IMR-90 (cell line): ENCODE results near the gene TRAPPC2B. TPM values are rescaled to one million over a fixed set of nuclear protein-coding genes. Genes with fewer than 3 reads are reported as not detected.

Experiments
- ATAC-seq: fragments of 200-7000 bp; cut with Tn5 transposase; 2 replicates; pipeline ENCODE4 v1.9.1; 2020; ENCODE audit warnings: low read depth, mild to moderate bottlenecking, moderate library complexity
- BruUV-seq: library from RNA; stranded (reverse); fragments of 400-500 nt; replicated peaks from 2 replicates; lab custom pipeline; 2021; lab: Mats Ljungman, UMichigan
- CTCF ChIA-PET: fragments of 300-600 bp; formaldehyde crosslinking; extraction: SDS; loops from one replicate; lab custom pipeline; 2021; ENCODE audit warnings: antibody characterized with exemption; lab: Yijun Ruan, JAX
- POLR2A ChIA-PET: fragments of 300-600 bp; sonication (Branson Sonifier 250); formaldehyde crosslinking; loops from one replicate; lab custom pipeline; 2022; ENCODE audit warnings: antibody characterized with exemption; ENCODE audit not compliant: unreplicated experiment; lab: Charles Lee
- DNase-seq: peaks from one replicate; pipeline ENCODE4 v3.0.0; 2013
- H2AFZ ChIP-seq: replicated peaks from 2 replicates; pipeline ENCODE3; 2013; ENCODE audit warnings: low read length, mild to moderate bottlenecking; ENCODE audit not compliant: poor library complexity
- H2AK5ac ChIP-seq: 2 replicates; pipeline ENCODE4 v1.6.1; 2013; ENCODE audit warnings: low read depth, low read length, inconsistent platforms
- H2AK9ac ChIP-seq: replicated peaks from 2 replicates; pipeline ENCODE3; 2013; ENCODE audit warnings: mild to moderate bottlenecking, low read depth, low read length, moderate library complexity; ENCODE audit not compliant: poor library complexity
- H2BK120ac ChIP-seq: 2 replicates; pipeline ENCODE4 v1.6.1; 2013; ENCODE audit warnings: low read depth, low read length, inconsistent platforms
- H2BK15ac ChIP-seq: 3 replicates; pipeline ENCODE4 v1.6.1; 2013; ENCODE audit warnings: low read depth, low read length, inconsistent platforms
- H2BK20ac ChIP-seq: 2 replicates; pipeline ENCODE4 v1.6.1; 2013; ENCODE audit warnings: low read depth, mild to moderate bottlenecking, inconsistent platforms, low read length, moderate library complexity
- H2BK5ac ChIP-seq: 2 replicates; pipeline ENCODE4 v1.6.1; 2013; ENCODE audit warnings: mild to moderate bottlenecking, low read depth, low read length, inconsistent platforms; ENCODE audit not compliant: poor library complexity, severe bottlenecking
- H3K14ac ChIP-seq: replicated peaks from 2 replicates; pipeline ENCODE4 v1.6.1; 2013; ENCODE audit warnings: low read depth, low read length, inconsistent platforms
- H3K18ac ChIP-seq: 2 replicates; pipeline ENCODE4 v1.6.1; 2013; ENCODE audit warnings: low read depth, low read length, control low read depth
- H3K23ac ChIP-seq: 2 replicates; pipeline ENCODE4 v1.6.1; 2013; ENCODE audit warnings: low read depth, low read length, inconsistent platforms
- H3K27ac ChIP-seq: 2 replicates; pipeline ENCODE4 v1.5.1; 2013; ENCODE audit warnings: mild to moderate bottlenecking, control low read depth, low read length; ENCODE audit not compliant: insufficient read depth
- H3K27me3 ChIP-seq: 2 replicates; pipeline ENCODE4 v1.6.1; 2013; ENCODE audit warnings: low read length; ENCODE audit not compliant: control insufficient read depth, insufficient read depth
- H3K36me3 ChIP-seq: 2 replicates; pipeline ENCODE4 v1.6.1; 2013; ENCODE audit warnings: low read length, mixed read lengths; ENCODE audit not compliant: control insufficient read depth, insufficient read depth
- H3K4ac ChIP-seq: 2 replicates; pipeline ENCODE4 v1.6.1; 2013; ENCODE audit warnings: low read depth, low read length, inconsistent platforms
- H3K4me1 ChIP-seq: 2 replicates; pipeline ENCODE4 v1.6.1; 2013; ENCODE audit warnings: low read length, mixed read lengths; ENCODE audit not compliant: control insufficient read depth, insufficient read depth
- H3K4me2 ChIP-seq: 2 replicates; pipeline ENCODE4 v1.6.1; 2013; ENCODE audit warnings: low read depth, mild to moderate bottlenecking, control low read depth, low read length, moderate library complexity
- H3K4me3 ChIP-seq: 2 replicates; pipeline ENCODE4 v1.5.1; 2013; ENCODE audit warnings: low read depth, mild to moderate bottlenecking, control low read depth, low read length, moderate library complexity; ENCODE audit not compliant: insufficient read depth
- H3K56ac ChIP-seq: 2 replicates; pipeline ENCODE4 v1.6.1; 2013; ENCODE audit warnings: low read length, inconsistent platforms; ENCODE audit not compliant: insufficient read depth; ENCODE audit errors: extremely low read depth
- H3K79me1 ChIP-seq, 2 experiments: 2 replicates each; pipeline ENCODE4 v1.6.1; 2013; ENCODE audit warnings: low read length in 2 of 2, inconsistent platforms in 1 of 2, low read depth in 1 of 2
- H3K9ac ChIP-seq: 2 replicates; pipeline ENCODE4 v1.6.1; 2013; ENCODE audit warnings: low read depth, low read length, control low read depth
- H3K9me1 ChIP-seq: 2 replicates; pipeline ENCODE4 v1.6.1; 2013; ENCODE audit warnings: low read length, inconsistent platforms; ENCODE audit not compliant: insufficient read depth
- H3K9me3 ChIP-seq: 2 replicates; pipeline ENCODE4 v1.6.1; 2013; ENCODE audit warnings: low read length; ENCODE audit not compliant: control insufficient read depth, insufficient read depth
- H4K20me1 ChIP-seq: 2 replicates; pipeline ENCODE4 v1.6.1; 2013; ENCODE audit warnings: low read length, inconsistent platforms; ENCODE audit not compliant: insufficient read depth
- H4K5ac ChIP-seq: 2 replicates; pipeline ENCODE4 v1.6.1; 2013; ENCODE audit warnings: mild to moderate bottlenecking, low read depth, low read length, control low read depth
- H4K8ac ChIP-seq, 2 experiments: 2 replicates each; pipeline ENCODE4 v1.6.1; 2013; ENCODE audit warnings: low read depth in 2 of 2, low read length in 2 of 2, control low read depth in 1 of 2, inconsistent platforms in 1 of 2
- H4K91ac ChIP-seq: 2 replicates; pipeline ENCODE4 v1.6.1; 2013; ENCODE audit warnings: low read depth, low read length, inconsistent platforms; ENCODE audit not compliant: insufficient read depth
- BHLHE40 ChIP-seq: fragments of 150-350 bp; IDR thresholded peaks from 2 replicates; pipeline ENCODE4 v1.6.1; 2016; ENCODE audit warnings: mild to moderate bottlenecking, low read depth, low read length
- CHD1 ChIP-seq: IDR thresholded peaks from 2 replicates; pipeline ENCODE4 v1.6.1; 2012; ENCODE audit warnings: low read depth, low read length, improper control_type of control experiment
- MAFK ChIP-seq: IDR thresholded peaks from 2 replicates; pipeline ENCODE4 v1.6.1; 2012; ENCODE audit warnings: low read depth, low read length, improper control_type of control experiment
- WGBS, 2 experiments: methylation state at CpG; one replicate each; pipeline versions ENCODE4 v1.1.5 to v1.1.7; 2013; ENCODE audit warnings: missing lambda C conversion rate in 2 of 2; ENCODE audit not compliant: insufficient read length in 1 of 2; ENCODE audit errors: extremely low coverage in 2 of 2; 5-methylcytosine and 5-hydroxymethylcytosine counted together
- dilution Hi-C: fragments of 300-500 bp; cut with HindIII; formaldehyde crosslinking; loops from one replicate; pipeline ENCODE4 v1.14.3; 2018; ENCODE audit warnings: low sequenced_read_pairs; ENCODE audit not compliant: unreplicated experiment
- in situ Hi-C: fragments of 300-500 bp; cut with MboI; formaldehyde crosslinking; loops from 3 replicates; pipeline ENCODE4 v1.14.3; 2019; ENCODE audit warnings: low sequenced_read_pairs, inconsistent platforms, mixed read lengths
- intact Hi-C: fragments of 100-400 bp; cut with micrococcal nuclease; formaldehyde crosslinking; loops from 2 replicates; pipeline ENCODE4 v1.10.0; 2022
- polyA plus RNA-seq, 3 experiments: library from polyadenylated mRNA; depleted of rRNA; stranded (reverse); fragments of >200 nt; gene quantifications; 2 replicates each; pipeline ENCODE4 v1.2.3, GENCODE V29; 2012; ENCODE audit warnings: low replicate concordance in 1 of 3
- total RNA-seq: library from RNA; depleted of rRNA; stranded (reverse); fragments of >200 nt; gene quantifications from 2 replicates; pipeline ENCODE4 v1.2.3, GENCODE V29; 2012
- TF ChIP-seq, protein P1 (sequence below): fragments of 150-350 bp; IDR thresholded peaks from 2 replicates; pipeline ENCODE4 v1.6.1; 2017; ENCODE audit warnings: mild to moderate bottlenecking, antibody characterized with exemption, low read length, low read depth

Gene TRAPPC2B
- total and polyA plus RNA-seq, 2 of the 4 experiments (the other 2 are of a cell fraction) = 14.9 to 20.4 TPM

GRCh38 chr19:57319869-57320179, 43.5 kb upstream of the TRAPPC2B start:
- H2AK5ac ChIP-seq = peak overlapping the region; percentile 56; the same call in 1 of the 2 replicates
- intact Hi-C loops (loop anchor here (1.0 kb wide), 1 partner anchor 43 kb away; the partner anchor contains the start of genes TRAPPC2B and ZNF547), dilution Hi-C loops (no loop called here), in situ Hi-C loops (no loop called here)
- peaks cover 9% of the 10 kb centered on the region for H3K36me3 ChIP-seq
- H3K4me2 ChIP-seq = peak overlapping the region; percentile 90
- H4K5ac ChIP-seq = peak overlapping the region; percentile 96
- H4K91ac ChIP-seq = peak overlapping the region; percentile 83; the same call in 1 of the 2 replicates
- H3K9me3 ChIP-seq = no peaks in the 10 kb centered on the region
- peak overlapping the region; percentile 78 for H3K4me3 ChIP-seq
- H3K14ac ChIP-seq = peak overlapping the region; percentile 89
- no CpG with 5 or more reads among the region's 1 CpG for WGBS, 2 experiments
- ATAC-seq = peak; percentile 21
- H3K27ac ChIP-seq = peak overlapping the region; percentile 87
- H2BK15ac ChIP-seq = no peak overlapping the region
- H3K23ac ChIP-seq = peak overlapping the region; percentile 33; the same call in 1 of the 2 replicates
- ChIA-PET CTCF (interaction anchor here (0.9 kb wide), 1 partner anchor 18 kb away, joined by 3 read pairs; no protein-coding TSS in a partner anchor), POLR2A (interaction anchor here (0.7 kb wide), 2 partner anchors 128 to 838 kb away, joined by 4 read pairs; partner anchors contain the start of gene ZNF264)
- no TSS peak for BruUV-seq
- no peak overlapping the region for H2BK20ac ChIP-seq
- no peak for DNase-seq
- H3K9me1 ChIP-seq = peaks cover 15% of the 10 kb centered on the region
- peak overlapping the region; percentile 70 for H3K18ac ChIP-seq
- H3K27me3 ChIP-seq = peaks cover 10% of the 10 kb centered on the region
- peak overlapping the region; percentile 93 for H3K4ac ChIP-seq
- H3K4me1 ChIP-seq = peaks cover 11% of the 10 kb centered on the region
- H2BK5ac ChIP-seq = peak overlapping the region; percentile 85
- peak overlapping the region; percentile 99 for H2AFZ ChIP-seq
- 0 out of 2 replicates have a peak, but pooled peaks cover 7% of the 10 kb centered on the region for H4K20me1 ChIP-seq
- no peak overlapping the region for H2BK120ac ChIP-seq
- TF ChIP-seq BHLHE40 (no peak), MAFK (peak; percentile 72), CHD1 (no peak)
- TF ChIP-seq, protein P1, sequence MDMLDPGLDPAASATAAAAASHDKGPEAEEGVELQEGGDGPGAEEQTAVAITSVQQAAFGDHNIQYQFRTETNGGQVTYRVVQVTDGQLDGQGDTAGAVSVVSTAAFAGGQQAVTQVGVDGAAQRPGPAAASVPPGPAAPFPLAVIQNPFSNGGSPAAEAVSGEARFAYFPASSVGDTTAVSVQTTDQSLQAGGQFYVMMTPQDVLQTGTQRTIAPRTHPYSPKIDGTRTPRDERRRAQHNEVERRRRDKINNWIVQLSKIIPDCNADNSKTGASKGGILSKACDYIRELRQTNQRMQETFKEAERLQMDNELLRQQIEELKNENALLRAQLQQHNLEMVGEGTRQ = no peak
- no peak overlapping the region for H2AK9ac ChIP-seq
- H3K56ac ChIP-seq = peak overlapping the region; percentile 74; the same call in 1 of the 2 replicates
- H4K8ac ChIP-seq = peak overlapping the region; percentile 89 to 97
- peak overlapping the region; percentile 95 for H3K9ac ChIP-seq
- H3K79me1 ChIP-seq = peaks cover 5 to 38% of the 10 kb centered on the region in 2 experiments
